KOPT-K1 (cell line): ENCODE measurements around the gene ADCY5.

Experiments
- H3K27ac ChIP-seq: fragments of 200-600 bp; sonication (generic); 2 replicates; pipeline ENCODE4 v1.5.1; 2016; ENCODE audit warnings: antibody characterized with exemption, mild to moderate bottlenecking, low read depth, low read length; ENCODE audit not compliant: poor library complexity, severe bottlenecking
- H3K36me3 ChIP-seq: fragments of 200-600 bp; sonication (generic); 2 replicates; pipeline ENCODE4 v1.5.1; 2017; ENCODE audit warnings: antibody characterized with exemption, mild to moderate bottlenecking, low read length, moderate library complexity; ENCODE audit not compliant: insufficient read depth
- H3K9me3 ChIP-seq: fragments of 200-600 bp; sonication (generic); 2 replicates; pipeline ENCODE4 v1.5.1; 2017; ENCODE audit warnings: antibody characterized with exemption, low read length, mild to moderate bottlenecking; ENCODE audit not compliant: insufficient read depth, poor library complexity, severe bottlenecking

Gene ADCY5

DNA sequence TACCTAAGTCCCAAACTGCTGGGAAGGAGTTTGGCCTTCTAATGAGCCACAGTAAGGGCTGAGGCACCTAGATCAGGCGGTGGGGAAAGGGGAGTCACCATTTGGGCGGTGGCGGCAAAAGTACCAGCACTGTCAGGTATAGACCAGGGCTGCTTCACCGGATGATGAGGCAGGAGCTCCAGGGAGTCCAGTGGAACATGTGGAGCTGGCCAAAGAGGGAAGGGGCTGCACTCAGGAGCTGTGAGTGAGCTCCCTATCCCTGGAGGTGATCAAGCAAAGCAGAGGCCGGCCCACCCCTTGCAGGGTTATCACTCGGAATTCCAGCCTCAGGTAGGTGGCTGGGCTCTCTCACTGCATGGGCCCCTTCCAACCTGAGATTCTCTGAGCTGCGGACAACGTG, 138.7 kb downstream of the ADCY5 start:
- no peaks in the 10 kb centered on the region for H3K9me3 ChIP-seq

DNA sequence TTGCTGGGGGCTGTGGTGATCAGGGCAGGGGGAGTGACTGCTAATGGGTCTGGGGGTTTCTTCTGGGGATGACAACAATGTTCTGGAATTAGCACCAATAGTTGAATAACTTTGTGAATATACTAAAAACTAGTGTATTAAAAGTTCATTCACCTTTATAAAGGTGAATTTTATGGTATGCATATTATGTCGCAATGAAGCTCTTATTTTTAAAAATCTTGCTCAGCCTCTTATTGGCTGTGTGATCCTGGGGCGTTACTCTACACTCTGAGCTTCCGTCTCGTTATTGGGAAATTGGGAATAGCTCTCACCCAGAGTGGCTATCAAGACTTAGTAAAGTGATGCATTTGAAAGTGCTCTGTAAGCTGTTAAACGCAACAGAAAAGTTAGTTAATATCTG, 141.8 kb downstream of the ADCY5 start:
- H3K27ac ChIP-seq: no peak overlapping the region

More for the DNA sequence above, 138.7 kb downstream of the ADCY5 start:
- Histone ChIP-seq H3K36me3 (no peaks in the 10 kb centered on the region), H3K27ac (no peak overlapping the region)

DNA sequence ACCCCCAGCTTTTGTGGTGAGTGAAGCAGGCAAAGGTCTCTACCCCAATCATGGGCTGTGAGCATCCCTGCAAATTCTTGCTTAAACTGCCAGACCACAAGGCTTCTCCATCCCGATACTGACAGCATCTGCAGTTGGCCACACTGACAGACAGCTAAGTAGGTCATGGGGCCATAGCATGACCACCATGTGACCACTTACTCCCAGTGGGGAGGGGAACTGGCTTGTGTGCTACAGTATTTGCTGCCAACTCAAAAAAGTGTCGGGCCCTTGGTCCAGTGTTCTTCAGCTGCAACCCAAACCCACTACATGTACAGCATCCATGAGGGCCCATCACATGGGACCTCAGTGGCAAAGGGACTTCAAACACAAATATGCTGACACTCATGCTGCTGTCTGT, 143.7 kb downstream of the ADCY5 start:
- Histone ChIP-seq H3K36me3 (no peaks in the 10 kb centered on the region), H3K27ac (no peak overlapping the region), H3K9me3 (no peaks in the 10 kb centered on the region)

More for the DNA sequence above, 141.8 kb downstream of the ADCY5 start:
- Histone ChIP-seq H3K36me3 (no peaks in the 10 kb centered on the region), H3K9me3 (no peaks in the 10 kb centered on the region)

DNA sequence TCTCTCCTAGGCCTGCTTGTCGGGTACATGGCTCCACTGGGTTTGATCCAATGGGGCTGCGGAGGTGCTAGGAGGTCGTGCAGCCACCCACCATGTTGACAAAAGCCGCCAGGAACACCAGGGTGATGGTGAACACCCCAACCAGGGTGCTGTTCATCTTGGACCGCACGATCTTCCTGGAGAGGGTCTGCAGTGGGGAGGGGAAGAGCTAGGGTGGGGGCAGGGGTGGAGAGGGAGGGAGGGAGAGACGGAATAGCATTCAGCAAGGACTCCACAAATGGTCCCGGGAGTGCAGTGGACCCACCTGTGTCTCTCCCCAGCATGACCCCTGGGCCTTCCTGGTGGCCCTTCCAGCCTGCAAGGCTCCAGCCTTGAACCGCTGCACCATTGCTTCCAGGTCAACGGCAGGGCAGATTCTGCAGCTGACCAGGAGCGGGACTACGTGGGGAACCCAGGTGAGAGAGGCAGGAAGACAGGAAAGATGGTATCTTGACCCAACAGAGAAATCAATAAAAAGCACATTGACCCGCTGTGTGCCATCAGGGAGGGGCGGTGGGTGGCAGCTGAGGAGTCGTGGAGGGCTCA, 144.8 kb downstream of the ADCY5 start:
- no peaks in the 10 kb centered on the region for H3K9me3 ChIP-seq
- H3K27ac ChIP-seq: no peak overlapping the region
- no peaks in the 10 kb centered on the region for H3K36me3 ChIP-seq

DNA sequence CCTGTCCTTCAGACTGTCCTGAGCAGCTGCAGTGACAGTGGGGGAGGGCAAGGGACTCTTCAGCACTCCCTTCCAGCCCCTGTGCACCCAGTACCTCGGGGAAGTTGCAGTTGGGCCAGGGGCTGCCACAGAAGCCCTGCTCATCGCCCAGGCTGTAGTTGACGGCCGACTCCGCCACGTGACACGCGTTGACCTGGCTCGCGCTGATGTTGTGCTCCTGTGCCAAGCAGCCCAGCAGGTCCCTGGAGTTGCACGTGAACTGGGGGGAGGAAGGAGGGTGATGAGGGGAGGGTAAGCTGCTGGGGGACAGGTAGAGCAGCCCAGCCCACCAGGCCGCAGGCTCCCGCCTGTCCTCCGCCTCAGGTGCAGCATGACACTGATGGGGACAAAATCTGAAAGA, 145.9 kb downstream of the ADCY5 start:
- Histone ChIP-seq H3K9me3 (no peaks in the 10 kb centered on the region), H3K36me3 (no peaks in the 10 kb centered on the region), H3K27ac (no peak overlapping the region)

DNA sequence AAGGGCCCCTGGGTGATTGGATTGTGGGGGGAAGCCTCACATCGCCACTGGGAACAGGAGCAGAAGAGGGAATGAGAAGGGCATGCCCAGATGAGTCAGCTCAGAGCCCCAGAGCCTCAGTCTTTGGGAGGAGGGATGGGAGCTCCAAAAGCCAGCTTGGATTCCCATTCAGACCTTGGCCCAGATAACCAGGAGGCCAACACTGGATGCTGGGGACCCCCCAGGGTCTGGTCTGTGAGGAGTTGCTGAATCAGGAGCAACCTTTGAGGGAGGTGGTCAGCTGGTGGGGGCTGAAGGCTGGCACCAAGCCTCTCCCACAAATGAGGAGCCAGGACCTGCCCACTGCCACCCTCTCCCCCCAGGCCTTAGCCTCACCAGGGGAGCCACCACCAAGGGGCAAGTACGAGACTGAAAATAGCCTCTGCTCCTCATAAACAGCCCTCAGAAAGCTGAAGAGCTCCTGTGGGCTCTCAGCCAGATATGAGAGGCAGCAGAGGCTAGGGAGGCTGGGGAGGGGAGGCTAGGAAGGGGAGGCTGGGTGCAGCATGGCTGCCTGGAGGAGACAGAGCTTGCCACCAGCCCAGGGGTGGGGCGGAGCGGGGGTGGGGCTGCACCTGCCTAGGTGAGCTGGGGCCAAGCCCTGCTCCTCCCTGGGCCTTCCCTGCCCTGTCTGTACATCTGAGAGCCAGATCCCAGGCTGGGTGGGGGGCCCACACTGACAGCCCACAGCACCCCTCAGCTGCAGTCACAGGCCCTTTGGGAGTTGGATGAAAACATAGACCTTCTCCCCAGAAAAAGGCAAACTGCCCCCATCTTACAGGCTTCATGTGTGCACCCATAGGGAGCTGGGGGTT, 147.3 kb downstream of the ADCY5 start:
- Histone ChIP-seq H3K36me3 (no peaks in the 10 kb centered on the region), H3K9me3 (no peaks in the 10 kb centered on the region), H3K27ac (no peak overlapping the region)

DNA sequence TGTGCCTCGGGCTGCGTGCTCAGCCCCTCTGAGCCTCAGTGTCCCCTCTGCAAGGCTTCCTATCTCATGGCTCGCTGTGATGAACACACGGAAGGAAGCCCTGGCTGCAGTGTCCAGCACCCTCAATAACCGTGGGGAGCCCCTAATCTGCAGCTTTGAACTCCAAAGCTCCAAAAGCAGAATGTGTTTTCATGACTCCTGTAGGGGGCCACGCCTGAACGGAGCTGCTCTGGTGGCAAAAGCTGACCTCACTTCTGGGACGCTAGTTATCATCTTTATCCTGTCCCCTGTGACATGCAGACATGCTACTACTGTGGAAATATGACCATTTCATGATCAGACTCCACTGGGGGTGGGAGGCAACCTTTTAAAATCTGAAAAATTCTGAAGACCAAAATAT, 148.3 kb downstream of the ADCY5 start:
- no peaks in the 10 kb centered on the region for H3K36me3 ChIP-seq
- no peak overlapping the region for H3K27ac ChIP-seq
- no peaks in the 10 kb centered on the region for H3K9me3 ChIP-seq

DNA sequence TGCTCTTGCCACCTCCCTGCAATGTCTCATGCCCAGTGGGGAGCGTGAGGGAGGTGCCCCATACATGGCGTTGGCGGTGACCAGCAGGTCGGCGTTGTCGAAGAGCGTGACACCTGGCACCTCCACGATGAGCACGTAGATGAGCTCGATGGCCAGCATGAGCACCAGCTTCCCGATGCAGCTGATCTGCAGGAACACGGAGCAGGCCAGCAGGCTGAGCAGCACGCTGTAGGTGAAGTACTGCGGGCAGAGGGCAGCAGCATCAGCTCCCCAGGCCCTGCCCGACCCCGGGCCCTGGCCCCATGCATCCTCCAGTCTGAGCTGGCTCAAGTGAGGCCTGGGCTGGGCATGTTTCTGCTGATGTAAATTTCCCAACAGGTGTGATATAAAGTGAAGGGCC, 148.8 kb downstream of the ADCY5 start:
- Histone ChIP-seq H3K36me3 (no peaks in the 10 kb centered on the region), H3K27ac (no peak overlapping the region)

DNA sequence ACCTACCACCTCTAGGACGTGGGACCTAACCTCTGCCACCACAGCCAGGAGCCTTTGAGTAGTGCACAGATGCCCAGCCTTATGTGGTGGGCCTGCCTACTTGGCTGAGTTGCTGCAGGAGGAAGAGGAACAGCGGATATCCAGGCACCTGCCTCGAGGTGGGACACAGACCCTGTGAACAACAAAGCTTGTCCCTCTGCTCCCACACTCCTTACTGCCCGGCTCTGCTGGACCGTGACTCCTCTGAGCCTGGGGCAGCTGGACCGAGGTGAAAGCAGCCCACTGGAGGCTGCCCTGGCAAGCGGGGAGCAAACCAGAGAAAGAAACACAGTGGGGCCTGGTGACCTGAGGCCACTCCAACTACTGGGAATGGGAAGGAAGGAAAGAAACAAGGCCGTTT, 149.3 kb downstream of the ADCY5 start:
- Histone ChIP-seq H3K9me3 (no peaks in the 10 kb centered on the region), H3K27ac (no peak overlapping the region)

More for the DNA sequence above, 148.8 kb downstream of the ADCY5 start:
- no peaks in the 10 kb centered on the region for H3K9me3 ChIP-seq

DNA sequence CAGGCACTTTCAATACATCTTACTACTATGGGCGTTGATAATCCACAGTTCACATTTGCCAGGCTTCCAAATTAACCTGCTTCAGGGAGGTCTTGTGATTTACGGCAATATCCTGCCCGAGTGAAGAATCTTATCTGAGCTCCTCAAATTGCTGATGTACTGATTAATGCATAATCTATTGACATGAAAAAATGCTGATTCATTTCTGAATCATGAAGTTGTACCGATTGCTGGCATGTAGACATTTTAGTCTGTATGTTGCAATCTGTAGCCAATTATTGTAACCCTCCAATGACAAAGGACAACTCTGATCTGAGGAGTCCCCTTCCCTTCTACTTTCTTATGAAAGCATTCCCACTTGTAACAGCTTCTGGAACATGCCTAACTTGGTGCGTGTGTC, 150.0 kb downstream of the ADCY5 start:
- Histone ChIP-seq H3K27ac (no peak overlapping the region), H3K36me3 (no peaks in the 10 kb centered on the region), H3K9me3 (no peaks in the 10 kb centered on the region)

More for the DNA sequence above, 149.3 kb downstream of the ADCY5 start:
- H3K36me3 ChIP-seq: no peaks in the 10 kb centered on the region

DNA sequence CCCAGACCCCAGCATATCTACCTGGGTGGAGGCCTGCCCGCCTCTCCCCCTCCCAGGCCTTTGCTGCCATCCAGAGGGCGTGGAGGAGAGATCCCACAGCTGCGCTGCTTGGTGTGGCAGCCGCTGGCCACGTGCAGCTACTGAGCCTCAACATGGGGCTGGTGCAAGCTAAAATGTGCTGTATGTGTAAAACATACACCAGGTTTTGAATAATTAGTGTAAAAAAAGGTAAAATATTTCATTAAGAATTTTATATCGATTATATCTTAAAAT, 151.3 kb downstream of the ADCY5 start:
- Histone ChIP-seq H3K27ac (no peak overlapping the region), H3K9me3 (no peaks in the 10 kb centered on the region), H3K36me3 (no peaks in the 10 kb centered on the region)

DNA sequence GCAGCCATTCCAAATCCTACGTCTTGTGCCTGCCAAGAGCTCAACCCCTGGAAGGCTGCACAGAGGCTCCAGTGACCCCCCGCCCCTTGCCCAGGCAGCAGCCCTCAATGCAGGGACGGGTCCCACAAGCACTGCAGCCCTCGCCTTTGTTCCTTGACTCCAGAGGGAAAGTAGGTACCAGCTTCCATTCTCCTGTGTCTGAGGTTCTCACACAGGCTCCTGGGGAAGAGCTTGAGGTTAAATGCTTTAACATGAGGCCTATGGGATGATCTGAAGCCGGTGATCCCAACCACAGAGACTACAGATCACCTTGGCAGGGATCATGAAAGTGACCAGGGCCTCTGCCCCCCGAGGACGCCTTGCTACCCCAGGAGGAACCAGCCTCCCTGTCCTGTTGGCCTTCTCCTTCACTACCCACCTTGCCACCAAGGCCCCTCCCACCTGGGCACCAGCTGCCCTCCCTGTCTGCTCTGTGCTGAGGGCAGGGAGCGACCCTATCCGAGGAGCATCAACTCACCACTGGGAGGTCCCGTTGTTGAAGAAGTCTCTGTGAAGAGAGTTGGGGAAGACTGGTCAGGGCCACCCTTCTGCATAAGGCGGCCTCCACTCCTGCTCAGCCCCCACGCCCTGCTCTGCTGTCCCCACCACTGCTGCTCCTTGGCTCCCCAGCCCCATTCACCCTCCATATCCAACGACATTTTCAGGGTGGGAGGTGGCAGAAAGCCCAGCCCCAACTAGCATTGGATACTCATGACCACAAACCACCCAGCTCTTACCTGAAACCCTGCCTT, 151.9 kb downstream of the ADCY5 start:
- Histone ChIP-seq H3K27ac (no peak overlapping the region), H3K36me3 (no peaks in the 10 kb centered on the region), H3K9me3 (no peaks in the 10 kb centered on the region)

DNA sequence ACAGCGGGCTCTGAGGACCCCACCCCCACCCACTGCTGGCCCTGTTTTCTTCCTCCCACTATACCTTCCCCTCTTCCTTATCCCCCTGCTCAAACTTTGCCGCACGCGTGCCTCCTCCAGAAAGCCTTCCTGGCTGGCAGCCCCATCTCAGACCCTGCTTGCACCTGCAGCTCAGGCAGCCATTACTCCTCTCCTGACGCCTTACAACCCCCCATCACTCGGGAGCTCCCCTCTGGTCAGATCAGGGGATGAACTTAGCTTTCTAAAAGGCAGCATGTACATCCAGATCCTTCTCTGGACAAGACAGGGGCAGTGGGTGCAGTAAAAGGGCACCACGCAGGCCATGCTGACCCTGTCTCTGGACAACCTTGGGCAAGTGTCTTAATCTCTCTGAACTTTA, 152.6 kb downstream of the ADCY5 start:
- Histone ChIP-seq H3K9me3 (no peaks in the 10 kb centered on the region), H3K36me3 (no peaks in the 10 kb centered on the region), H3K27ac (no peak overlapping the region)

DNA sequence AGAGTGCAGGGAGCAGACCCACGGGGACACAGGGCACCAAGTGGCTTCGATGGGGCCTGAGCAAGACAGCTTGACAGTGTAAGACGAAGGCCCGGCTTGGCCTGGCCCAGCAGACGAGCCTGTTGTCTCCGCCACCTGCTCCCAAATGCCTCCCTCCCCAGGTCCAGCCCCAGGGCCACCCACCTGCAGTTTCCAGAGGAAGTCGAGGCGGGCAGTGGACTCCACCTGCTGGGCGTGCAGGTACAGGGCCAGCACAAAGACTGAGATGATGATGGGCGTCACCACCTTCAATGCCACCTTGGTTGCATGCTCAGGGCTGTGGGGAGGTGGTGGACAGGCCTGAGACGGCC, 153.0 kb downstream of the ADCY5 start:
- no peaks in the 10 kb centered on the region for H3K9me3 ChIP-seq
- H3K36me3 ChIP-seq: no peaks in the 10 kb centered on the region
- H3K27ac ChIP-seq: no peak overlapping the region

DNA sequence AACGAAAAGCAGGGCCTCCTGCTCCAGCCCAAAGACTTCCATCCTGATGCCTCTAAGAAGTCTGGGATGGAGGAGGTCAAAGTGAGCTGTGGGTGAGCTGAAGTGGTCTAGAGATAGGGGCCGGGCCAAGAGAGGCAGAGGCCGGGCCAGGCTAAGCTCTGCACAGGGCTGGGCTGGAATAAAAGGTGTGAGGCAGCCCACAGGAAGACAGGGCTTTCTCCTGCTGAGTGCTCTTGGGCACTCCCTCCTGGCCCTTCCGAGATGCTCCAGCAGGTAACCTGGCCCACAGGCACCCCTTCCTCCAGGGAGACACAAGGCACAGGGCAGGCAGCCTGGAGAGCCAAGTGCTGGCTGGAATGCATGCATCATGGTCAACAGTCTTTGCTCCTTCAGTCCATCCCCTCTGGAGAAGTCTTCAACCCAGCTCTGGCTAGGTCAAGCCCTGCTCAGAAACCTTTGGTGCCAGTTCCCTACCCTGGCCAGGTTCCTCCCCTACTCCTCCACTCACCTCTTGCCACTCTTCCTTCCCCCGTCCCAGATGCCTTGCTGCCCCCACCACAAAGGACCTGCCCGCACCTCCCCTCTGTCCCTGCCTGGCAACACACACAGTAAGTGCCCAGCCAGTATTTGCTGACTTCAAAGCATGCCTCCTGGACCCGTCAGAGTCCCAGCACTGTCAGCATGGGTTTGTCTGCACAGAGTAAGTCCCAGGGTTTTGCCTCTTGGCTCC, 153.6 kb downstream of the ADCY5 start:
- Histone ChIP-seq H3K9me3 (no peaks in the 10 kb centered on the region), H3K27ac (no peak overlapping the region), H3K36me3 (no peaks in the 10 kb centered on the region)
